ENCODE results near the gene PARP15. TPM values are rescaled to one million over a fixed set of nuclear protein-coding genes. Genes with fewer than 3 reads are reported as not detected.
A peak's percentile ranks its signal among the peaks of the same experiment; 100 is the strongest.

The PARP15 gene
- total RNA-seq, 1 experiment from 2014 or later: 0.12 TPM

- no peaks in the 10 kb centered on the region for H3K9me2 ChIP-seq (ENCODE audit: insufficient read depth)
- peak; percentile 54 for ATAC-seq
- intact Hi-C loops (cut with micrococcal nuclease): loop anchor here (1.0 to 5.0 kb wide), 5 partner anchors 120 to 1133 kb away; no protein-coding TSS in a partner anchor
- H2AFZ ChIP-seq (ENCODE audit: low read depth, low read length, poor library complexity, severe bottlenecking): peak overlapping the region; percentile 71
- ChIA-PET POLR2A (interaction anchor here (0.6 to 2.6 kb wide), 6 partner anchors 10 to 308 kb away, joined by 3 to 9 read pairs (median 8); partner anchors contain the start of genes DTX3L, FAM162A, MIX23 and PARP9), RAD21 (ENCODE audit: low non-redundant PET in 1 of 2, low total read pairs in 2 of 2, uncharacterized antibody in 2 of 2, unreplicated experiment in 2 of 2) (interaction anchor here (0.7 to 1.8 kb wide), 6 partner anchors 11 to 374 kb away, joined by 3 to 6 read pairs (median 4); no protein-coding TSS in a partner anchor), CTCF (interaction anchor here (0.6 to 3.2 kb wide), 17 partner anchors 8 to 683 kb away, joined by 3 to 29 read pairs (median 4); partner anchors contain the start of genes DTX3L, FAM162A, KPNA1 and PARP9)
- H3K4me1 ChIP-seq (ENCODE audit: control insufficient read depth in 1 of 2, insufficient read depth in 2 of 2, low read length in 2 of 2): peaks cover 13 to 29% of the 10 kb centered on the region in 2 experiments; a peak in 3 of 4 replicates
- no peaks in the 10 kb centered on the region for H3K36me3 ChIP-seq (ENCODE audit: control insufficient read depth in 1 of 2, insufficient read depth in 2 of 2, low read length in 2 of 2)
- H3K9ac ChIP-seq (ENCODE audit: low read length): peak overlapping the region; percentile 84
- no peaks in the 10 kb centered on the region for H3K27me3 ChIP-seq (ENCODE audit: insufficient read depth, low read length)
- H3K9me3 ChIP-seq (ENCODE audit: control insufficient read depth in 1 of 2, insufficient read depth in 1 of 2, low read depth in 1 of 2, low read length in 2 of 2): no peaks in the 10 kb centered on the region
- peak overlapping the region; percentile 68 for H3K27ac ChIP-seq (ENCODE audit: low read depth, low read length)
- peak; percentile 43; the same call in 1 of the 2 replicates for TF ChIP-seq POLR2AphosphoS5 (IDR thresholded peaks at IDR 0.05; ENCODE audit: low read depth, low read length)
- TF ChIP-seq CBX3 (IDR thresholded peaks at IDR 0.05; ENCODE audit: low read depth): no peak
- peak overlapping the region; percentile 93 for H3K4me2 ChIP-seq (ENCODE audit: low read length)
- no peak for DNase-seq (ENCODE audit: low read depth, low spot score)
- BruUV-seq (replicated peaks): TSS peak; percentile 36
- no peaks in the 10 kb centered on the region for H4K20me1 ChIP-seq (ENCODE audit: insufficient read depth)
- H3K79me2 ChIP-seq (ENCODE audit: insufficient read depth, low read length): peaks cover 7% of the 10 kb centered on the region; the same call in 1 of the 2 replicates
- peak overlapping the region; percentile 77 to 85 for H3K4me3 ChIP-seq (replicated peaks in 1 of 2; ENCODE audit: low read depth in 1 of 2, low read length in 2 of 2)
Measured at GRCh38 chr3:122679882-122680474, 102.5 kb downstream of the PARP15 start.

- CTCF ChIA-PET: interaction anchor here (0.8 to 3.2 kb wide), 5 partner anchors 63 to 288 kb away, joined by 3 to 29 read pairs (median 13); no protein-coding TSS in a partner anchor
- H3K9me2 ChIP-seq (ENCODE audit: insufficient read depth): no peaks in the 10 kb centered on the region
- peak within 1 kb of the TSS; percentile 84 for H3K9ac ChIP-seq (ENCODE audit: low read length)
- H3K4me3 ChIP-seq (replicated peaks in 1 of 2; ENCODE audit: low read depth in 1 of 2, low read length in 2 of 2): peak within 1 kb of the TSS; percentile 77 to 85
- no peaks in the 10 kb centered on the region for H4K20me1 ChIP-seq (ENCODE audit: insufficient read depth)
- no peaks in the 10 kb centered on the region for H3K36me3 ChIP-seq (ENCODE audit: control insufficient read depth in 1 of 2, insufficient read depth in 2 of 2, low read length in 2 of 2)
- intact Hi-C loops (cut with micrococcal nuclease): no loop called here
- H3K79me2 ChIP-seq (ENCODE audit: insufficient read depth, low read length): peaks cover 7% of the 10 kb centered on the region; the same call in 1 of the 2 replicates
- H3K27me3 ChIP-seq (ENCODE audit: insufficient read depth, low read length): no peaks in the 10 kb centered on the region
- peak within 1 kb of the TSS; percentile 68 for H3K27ac ChIP-seq (ENCODE audit: low read depth, low read length)
- no peak for DNase-seq (ENCODE audit: low read depth, low spot score)
- peak within 1 kb of the TSS; percentile 93 for H3K4me2 ChIP-seq (ENCODE audit: low read length)
- POLR2A ChIA-PET: interaction anchor here (2.3 kb wide), 1 partner anchor 297 kb away, joined by 9 read pairs; the partner anchor contains the start of genes FAM162A and MIX23
- H3K4me1 ChIP-seq (ENCODE audit: control insufficient read depth in 1 of 2, insufficient read depth in 2 of 2, low read length in 2 of 2): peaks cover 13 to 29% of the 10 kb centered on the region in 2 experiments; a peak in 3 of 4 replicates
- RAD21 ChIA-PET (ENCODE audit: low non-redundant PET in 1 of 2, low total read pairs in 2 of 2, uncharacterized antibody in 2 of 2, unreplicated experiment in 2 of 2): interaction anchor here in 1 of 2 experiments (1.4 kb wide), 1 partner anchor 375 kb away, joined by 3 read pairs; no protein-coding TSS in a partner anchor
- no peak for TF ChIP-seq ELF1 (IDR thresholded peaks at IDR 0.05; ENCODE audit: borderline replicate concordance, low read depth)
- 0 out of 2 replicates have a peak, but pooled peaks have one; percentile 13 for TF ChIP-seq RAD21 (IDR thresholded peaks at IDR 0.05; ENCODE audit: low read depth)
- TF ChIP-seq ATF3 (IDR thresholded peaks at IDR 0.05): no peak
- no peak for TF ChIP-seq ZBTB33 (IDR thresholded peaks at IDR 0.05; ENCODE audit: extremely low read depth, insufficient replicate concordance, low read length)
- TF ChIP-seq EZH2phosphoT487 (IDR thresholded peaks at IDR 0.05; ENCODE audit: borderline replicate concordance): no peak
- TF ChIP-seq SP1 (IDR thresholded peaks at IDR 0.05; ENCODE audit: low read depth): no peak
- TF ChIP-seq EGR1 (IDR thresholded peaks at IDR 0.05; ENCODE audit: low read depth): peak; percentile 4; the same call in 1 of the 2 replicates
- TF ChIP-seq EZH2 (IDR thresholded peaks at IDR 0.05): no peak
- no peak for TF ChIP-seq CBX3 (IDR thresholded peaks at IDR 0.05; ENCODE audit: low read depth)
- TF ChIP-seq ZFX (IDR thresholded peaks at IDR 0.05): peak; percentile 69
- peak; percentile 61 for TF ChIP-seq YY1 (IDR thresholded peaks at IDR 0.05; ENCODE audit: extremely low read depth, insufficient replicate concordance, low read depth, low read length)
- peak; percentile 44 for TF ChIP-seq POLR2AphosphoS5 (IDR thresholded peaks at IDR 0.05; ENCODE audit: low read depth, low read length)
- H2AFZ ChIP-seq (ENCODE audit: low read depth, low read length, poor library complexity, severe bottlenecking): peak within 1 kb of the TSS; percentile 71
- H3K9me3 ChIP-seq (ENCODE audit: control insufficient read depth in 1 of 2, insufficient read depth in 1 of 2, low read depth in 1 of 2, low read length in 2 of 2): no peaks in the 10 kb centered on the region
- ATAC-seq: peak; percentile 48
- BruUV-seq (replicated peaks): no TSS peak
Measured at GRCh38 chr3:122680475-122681283, 103.2 kb downstream of the PARP15 start, which contains the start of gene PARP14. Gene PARP14, plus strand, starts transcription at chr3:122680839. Its CDS starts 45 bp downstream, at chr3:122680884.
